Lower leg skin (tissue), 3 donors: ENCODE data around the gene HMGXB4.

Experiments used
- POLR2A ChIP-seq, 2 donors: fragments of 450-650 bp; IDR thresholded peaks; one replicate each; pipeline ENCODE4 v1.6.1; 2016 to 2017; ENCODE audit warnings: antibody characterized with exemption in 2 of 2, mild to moderate bottlenecking in 1 of 2, moderate library complexity in 1 of 2
- TF ChIP-seq, protein P1 (sequence below), 3 donors: fragments of 450-650 bp; IDR thresholded peaks; one replicate each; pipeline ENCODE4 v1.5.1; 2016; ENCODE audit warnings: antibody characterized with exemption in 3 of 3, mild to moderate bottlenecking in 3 of 3, moderate library complexity in 2 of 3

DNA sequence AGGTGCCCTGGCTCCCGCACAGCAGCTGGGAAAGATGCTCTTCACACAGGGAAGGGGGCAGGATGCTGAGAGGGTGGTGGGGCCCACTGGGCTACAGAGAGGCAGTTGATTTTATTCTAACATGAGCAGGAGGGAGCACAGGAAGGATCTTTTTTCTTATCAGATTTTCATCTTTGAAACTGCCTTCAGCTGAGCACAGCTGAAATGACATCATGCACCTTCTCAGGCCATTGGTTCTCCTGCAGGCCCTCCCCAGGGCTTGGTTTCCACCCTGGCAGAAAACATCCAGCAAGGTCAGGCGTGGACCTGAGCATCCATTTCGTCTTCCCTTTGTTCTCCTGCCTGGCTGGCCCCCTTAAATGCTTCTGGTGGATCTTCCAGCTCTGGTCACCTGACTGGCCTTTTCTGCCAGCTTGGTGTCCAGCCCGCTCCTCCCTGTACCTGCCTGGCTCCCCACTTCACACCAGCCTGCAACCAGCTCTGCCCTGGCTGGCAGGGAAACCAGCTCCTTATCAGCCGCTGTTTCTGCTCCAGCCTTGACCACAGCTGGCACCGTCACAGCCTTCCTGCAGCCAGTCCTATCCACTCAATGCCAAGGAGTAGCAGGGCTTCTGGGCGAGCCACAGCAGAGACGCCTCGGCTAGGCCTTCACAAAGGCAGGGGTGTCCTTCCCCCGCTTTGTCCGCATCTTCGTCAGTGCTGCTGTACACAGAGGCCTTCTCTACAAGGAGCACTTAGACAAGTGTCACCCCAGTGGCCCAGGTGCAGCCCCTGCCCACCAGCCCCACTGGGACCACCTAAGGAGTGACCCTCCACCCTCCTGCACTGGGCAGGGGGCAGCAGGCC, 78.9 kb downstream of the HMGXB4 start:
- TF ChIP-seq, protein P1, sequence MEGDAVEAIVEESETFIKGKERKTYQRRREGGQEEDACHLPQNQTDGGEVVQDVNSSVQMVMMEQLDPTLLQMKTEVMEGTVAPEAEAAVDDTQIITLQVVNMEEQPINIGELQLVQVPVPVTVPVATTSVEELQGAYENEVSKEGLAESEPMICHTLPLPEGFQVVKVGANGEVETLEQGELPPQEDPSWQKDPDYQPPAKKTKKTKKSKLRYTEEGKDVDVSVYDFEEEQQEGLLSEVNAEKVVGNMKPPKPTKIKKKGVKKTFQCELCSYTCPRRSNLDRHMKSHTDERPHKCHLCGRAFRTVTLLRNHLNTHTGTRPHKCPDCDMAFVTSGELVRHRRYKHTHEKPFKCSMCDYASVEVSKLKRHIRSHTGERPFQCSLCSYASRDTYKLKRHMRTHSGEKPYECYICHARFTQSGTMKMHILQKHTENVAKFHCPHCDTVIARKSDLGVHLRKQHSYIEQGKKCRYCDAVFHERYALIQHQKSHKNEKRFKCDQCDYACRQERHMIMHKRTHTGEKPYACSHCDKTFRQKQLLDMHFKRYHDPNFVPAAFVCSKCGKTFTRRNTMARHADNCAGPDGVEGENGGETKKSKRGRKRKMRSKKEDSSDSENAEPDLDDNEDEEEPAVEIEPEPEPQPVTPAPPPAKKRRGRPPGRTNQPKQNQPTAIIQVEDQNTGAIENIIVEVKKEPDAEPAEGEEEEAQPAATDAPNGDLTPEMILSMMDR (IDR thresholded peaks at IDR 0.05), result no peak
- no peak for TF ChIP-seq POLR2A (IDR thresholded peaks at IDR 0.05)
